Stimulated activated CD4-positive, alpha-beta T cell treated with anti-CD3 and anti-CD28 coated beads, TNF-alpha, amount 100 ng/mL, for 1 hour (primary cell): Measurements from ENCODE around the gene RAD9B.
"Not testable (repeated sequence)": the region's sequence is repeated elsewhere in the genome, so short reads cannot be mapped to it uniquely, and the experiment has no call there.

ENCODE experiments used
- DNase-seq, 3 donors: peaks; one replicate each; pipeline ENCODE4 v3.0.0-alpha.2; 2020; ENCODE audit warnings: low read depth in 3 of 3, low spot score in 1 of 3

RAD9B gene

DNA sequence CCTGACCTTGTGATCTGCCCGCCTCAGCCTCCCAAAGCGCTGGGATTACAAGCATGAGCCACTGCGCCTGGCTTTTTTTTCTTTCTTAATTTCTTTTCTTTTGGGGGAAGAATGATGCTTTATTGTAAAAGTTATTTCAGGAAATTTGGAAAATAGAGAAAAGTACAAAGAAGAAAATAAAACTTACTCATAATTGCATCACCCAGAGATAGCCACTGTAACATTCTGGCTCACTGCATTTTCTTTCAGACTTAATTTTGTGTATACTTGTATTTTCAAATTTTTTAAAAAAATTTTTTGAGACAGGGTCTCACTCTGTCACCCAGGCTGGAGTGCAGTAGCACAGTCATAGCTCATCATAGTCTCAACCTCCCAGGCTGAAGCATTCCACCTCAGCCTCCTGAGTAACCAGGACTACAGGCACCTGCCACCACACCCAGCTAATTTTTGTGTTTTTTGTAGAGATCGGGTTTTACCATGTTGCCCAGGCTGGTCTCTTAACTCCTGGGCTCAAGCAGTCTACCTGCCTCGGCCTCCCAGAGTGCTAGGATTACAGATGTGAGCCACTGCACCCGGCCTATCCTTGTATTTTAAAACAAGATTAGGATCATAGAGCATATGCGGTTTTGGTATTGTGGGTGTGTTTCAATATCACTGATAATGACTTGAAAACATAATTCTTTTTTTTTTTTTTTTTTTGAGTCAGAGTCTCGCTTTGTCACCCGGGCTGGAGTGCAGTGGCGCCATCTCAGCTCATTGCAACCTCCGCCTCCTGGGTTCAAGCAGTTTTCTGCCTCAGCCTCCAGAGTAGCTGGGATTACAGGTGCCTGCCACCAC, 19.0 kb downstream of the RAD9B start:
- not testable (repeated sequence) for DNase-seq

DNA sequence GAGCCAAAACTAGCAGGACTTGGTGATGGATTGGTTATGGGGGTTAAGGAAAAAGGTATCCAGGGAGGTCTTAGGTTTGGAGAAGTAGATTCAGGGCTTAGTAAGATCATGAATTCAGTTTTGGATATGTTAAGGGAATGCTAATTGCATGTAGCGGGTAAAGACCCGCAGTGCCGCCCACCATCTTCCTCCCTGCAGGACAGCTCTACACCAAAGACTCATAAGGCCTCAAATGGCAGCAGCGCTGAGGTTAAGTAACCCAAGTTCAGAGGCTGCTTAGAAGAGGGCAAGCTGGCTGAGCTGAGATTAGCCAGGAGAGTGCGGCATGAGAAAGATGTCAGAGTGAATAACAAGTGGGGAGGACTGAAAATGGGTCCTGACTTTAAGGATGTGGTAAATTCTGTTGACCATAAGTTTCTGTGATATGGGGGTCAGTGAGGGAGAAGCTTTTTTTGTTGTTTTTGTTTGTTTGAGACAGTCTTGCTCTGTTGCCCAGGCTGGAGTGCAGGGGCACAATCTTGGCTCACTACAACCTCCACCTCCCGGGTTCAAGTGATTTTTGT, 26.2 kb downstream of the RAD9B start:
- no peak for DNase-seq

DNA sequence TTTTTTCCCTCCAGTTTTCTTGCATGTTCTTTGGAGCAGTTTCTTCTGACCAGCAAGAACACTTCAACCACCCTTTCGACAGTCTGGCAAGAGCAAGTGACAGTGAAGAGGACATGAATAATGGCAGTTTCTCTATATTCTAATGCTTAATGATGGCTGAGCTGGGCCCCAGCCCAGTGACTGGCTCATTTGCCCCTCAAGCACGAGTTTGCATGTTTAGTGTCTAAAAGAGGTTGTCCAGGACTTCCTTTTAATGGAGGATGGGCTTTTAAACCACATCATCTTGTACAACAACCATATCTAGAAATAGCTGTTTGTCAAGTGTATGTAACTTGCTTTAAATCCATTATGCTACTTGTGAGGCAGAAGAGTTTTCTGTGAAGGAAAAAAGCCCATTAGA, 28.4 kb downstream of the RAD9B start:
- DNase-seq: no peak

DNA sequence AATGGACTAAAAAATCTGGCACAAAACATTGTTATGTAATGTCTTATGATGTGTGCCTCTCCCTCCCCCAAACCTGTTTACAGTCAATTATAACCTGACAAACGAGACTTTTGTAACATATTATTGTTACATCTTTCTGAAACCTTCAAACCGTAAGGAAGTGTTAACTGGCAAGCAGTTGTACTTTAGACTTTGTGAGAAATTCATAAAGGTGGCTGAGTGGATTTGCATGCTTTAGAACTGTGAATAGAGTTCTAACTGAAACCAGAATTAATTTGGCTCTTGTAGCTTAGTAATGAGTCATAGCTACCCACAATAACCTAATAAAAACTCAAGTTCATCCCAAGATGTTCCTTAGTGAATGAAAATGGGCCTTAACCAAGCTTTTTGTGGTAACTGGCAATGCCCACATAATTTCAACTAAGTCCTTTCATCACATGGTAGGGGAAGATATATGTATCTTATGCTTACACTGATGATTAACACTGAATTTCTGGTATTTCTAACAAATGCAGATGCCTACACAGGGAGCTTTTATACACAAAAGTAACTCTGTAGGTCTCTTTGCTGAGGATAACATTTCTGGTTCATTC, 29.7 kb downstream of the RAD9B start:
- no peak for DNase-seq

DNA sequence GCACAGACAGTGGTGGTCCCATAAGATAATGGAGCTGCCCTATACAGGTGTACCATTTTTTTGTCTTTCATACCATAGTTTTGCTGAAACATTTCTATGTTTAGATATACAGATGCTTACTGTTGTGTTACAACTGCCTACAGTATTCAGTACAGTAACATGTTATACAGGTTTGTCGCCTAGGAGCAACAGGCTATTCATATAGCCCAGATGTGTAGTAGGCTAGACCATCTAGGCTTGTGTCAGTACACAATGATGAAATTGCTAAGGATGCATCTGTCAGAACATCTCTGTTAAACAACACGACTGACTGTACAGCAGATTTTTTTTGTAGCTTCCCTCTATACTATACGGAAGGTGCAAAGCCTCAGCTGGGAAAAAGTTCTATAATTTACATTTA, 30.5 kb downstream of the RAD9B start:
- DNase-seq: no peak

DNA sequence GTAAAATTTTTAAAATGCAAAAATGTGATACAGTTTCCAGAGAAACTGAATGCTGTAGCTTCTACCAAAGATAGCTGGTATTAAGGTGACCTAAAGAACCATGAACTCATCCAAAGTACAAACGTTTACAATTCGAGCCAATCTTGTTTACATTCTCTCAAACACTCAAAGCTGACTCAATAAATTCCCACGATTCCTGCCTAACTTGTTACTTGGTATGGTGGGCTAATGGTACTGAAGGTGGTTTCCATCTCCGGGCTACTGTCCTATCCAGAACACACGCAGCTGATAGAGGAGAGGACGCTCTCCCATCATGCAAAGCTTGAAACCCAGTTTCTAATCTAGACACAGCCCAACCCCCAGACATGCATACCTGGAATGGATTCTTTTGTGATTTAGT, 31.5 kb downstream of the RAD9B start:
- no peak for DNase-seq

DNA sequence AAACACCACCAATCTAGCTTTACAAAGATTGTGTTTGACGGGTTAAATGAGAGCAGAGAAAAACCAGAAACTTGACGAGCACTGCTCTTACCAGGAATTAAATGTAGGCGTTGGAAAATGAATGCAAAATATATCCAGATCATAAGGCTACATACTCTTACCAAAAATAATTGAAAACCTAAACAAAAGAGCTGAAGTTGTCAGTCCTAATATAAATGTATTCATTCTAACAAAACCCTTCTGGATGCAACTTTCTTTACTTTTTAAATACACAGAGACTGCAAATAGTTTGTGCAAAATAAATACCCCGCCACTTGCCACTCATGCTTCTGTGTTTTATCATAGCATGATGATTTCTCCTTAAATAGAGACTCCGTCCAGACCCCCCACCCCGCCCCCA, 32.7 kb downstream of the RAD9B start:
- no peak for DNase-seq

DNA sequence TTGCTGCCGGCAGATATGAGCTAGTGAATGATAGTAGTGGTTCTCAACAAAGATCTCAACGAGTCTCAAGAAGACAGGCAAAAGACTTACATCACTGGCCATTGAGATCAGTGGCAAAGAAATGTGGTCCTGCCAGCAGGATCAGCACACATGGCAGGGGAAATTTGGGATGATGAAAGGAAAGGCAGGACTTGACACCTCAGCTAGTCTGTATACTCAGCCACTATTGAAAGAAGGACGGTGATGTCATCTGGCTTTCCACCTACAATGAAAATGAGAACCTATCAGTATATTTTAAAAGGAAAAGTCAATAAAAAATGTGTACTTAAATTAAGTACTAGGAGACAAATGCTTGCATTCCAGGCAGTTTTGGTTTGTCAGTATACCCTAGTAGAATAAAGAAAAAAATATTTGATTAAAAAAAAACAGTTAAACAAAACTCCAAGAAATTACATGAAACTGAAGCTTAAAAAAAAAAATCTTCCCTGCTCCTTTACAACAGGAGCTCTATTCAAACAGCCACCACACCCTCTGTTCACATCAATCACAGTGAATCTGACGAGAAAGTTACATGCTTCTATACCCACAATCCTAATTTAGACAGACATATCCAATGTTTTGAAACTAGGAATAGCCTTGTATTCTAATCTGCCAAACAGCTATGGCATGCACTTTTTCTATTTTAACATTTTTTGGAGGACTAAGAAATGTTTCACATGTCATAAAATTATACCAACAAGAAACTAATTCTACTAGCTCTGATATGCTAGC, 34.9 kb downstream of the RAD9B start:
- DNase-seq: no peak

DNA sequence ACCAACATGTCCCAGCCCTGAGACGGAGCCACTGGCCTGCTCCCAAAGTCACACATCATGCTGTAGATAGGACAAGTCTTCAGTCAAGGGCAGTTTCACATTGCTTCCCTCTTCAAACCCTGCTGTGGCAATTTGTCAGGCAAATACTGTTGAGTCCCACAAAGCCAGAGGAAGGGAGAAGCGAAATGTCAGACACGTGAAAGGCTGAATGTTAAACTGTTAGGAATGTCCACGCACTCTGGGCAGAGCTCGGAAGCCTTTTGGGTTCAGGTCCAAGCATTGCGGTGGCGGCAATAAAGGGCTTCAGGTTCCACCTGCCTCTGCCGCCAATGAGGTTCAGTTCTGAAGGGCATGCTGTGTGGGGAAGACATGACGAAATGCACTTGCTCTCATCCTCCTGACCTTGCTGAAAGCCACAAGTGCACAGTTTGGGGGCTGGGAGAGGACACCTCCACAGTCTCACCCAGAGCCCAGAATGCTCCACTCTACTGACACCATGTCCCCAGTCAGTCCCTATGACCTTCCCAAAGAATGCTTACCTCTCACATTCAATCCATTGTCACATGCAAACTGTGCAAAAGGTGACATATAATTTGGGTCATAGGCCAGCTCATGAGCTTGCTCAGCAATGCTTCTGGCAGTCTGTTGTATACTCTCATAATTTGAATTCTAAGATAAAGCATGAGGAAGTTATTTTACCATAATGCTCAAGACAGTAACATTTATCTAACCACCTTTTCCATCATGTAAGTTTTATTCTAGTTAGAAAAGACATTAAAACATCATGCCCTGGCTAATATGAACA, 35.7 kb downstream of the RAD9B start:
- DNase-seq: no peak

DNA sequence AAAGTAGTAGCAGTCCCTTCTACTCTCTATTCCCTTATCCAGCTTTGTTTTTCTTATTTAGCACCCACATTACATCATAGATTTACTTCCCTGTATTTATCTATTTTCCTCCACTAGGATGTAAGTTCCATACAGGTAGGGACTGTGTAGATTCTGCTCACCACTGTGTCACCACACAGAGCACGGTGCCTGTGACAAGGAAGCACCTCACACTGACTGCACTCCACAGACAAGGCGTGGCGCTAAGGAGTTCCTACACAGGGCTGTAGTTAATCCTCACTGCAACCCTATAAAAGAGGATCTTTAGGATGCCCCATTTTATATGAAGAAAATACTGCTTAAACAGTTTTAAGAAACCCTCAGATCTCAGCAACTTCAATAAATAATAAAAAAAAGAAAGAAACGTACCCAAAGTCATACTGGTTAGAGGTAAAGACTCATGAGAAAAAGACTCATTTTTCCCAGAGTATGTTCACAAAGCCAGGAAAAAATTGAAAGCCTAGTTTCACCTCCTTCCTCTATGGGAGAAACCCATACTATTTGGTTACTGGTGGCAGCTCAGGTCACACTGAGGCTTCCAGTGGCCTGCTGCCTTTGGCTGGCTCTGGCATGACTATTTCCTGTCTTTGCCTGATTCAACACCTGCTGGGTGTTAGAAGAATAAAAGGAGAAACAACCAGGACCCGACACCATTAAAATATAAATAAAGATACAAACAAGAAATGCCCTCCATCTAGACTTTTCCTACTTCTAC, 36.9 kb downstream of the RAD9B start:
- DNase-seq: no peak

DNA sequence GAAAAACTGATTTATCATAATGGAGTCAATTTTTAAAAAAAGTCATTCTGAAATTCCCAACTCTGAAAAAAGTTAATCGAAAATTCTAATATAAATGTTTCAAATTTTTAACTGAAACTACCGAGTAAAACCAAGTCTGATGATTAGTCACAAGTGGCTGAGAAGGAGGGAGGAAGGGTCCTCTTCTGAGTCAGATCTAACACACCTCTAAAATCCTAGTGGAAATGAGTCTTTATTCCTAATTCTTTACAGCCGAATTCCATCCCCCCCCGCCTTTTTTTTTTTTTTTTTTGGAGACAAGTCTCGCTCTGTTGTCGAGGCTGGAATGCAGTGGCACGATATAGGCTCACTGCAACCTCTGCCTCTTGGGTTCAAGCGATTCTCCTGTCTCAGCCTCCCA, 37.9 kb downstream of the RAD9B start:
- DNase-seq: no peak

DNA sequence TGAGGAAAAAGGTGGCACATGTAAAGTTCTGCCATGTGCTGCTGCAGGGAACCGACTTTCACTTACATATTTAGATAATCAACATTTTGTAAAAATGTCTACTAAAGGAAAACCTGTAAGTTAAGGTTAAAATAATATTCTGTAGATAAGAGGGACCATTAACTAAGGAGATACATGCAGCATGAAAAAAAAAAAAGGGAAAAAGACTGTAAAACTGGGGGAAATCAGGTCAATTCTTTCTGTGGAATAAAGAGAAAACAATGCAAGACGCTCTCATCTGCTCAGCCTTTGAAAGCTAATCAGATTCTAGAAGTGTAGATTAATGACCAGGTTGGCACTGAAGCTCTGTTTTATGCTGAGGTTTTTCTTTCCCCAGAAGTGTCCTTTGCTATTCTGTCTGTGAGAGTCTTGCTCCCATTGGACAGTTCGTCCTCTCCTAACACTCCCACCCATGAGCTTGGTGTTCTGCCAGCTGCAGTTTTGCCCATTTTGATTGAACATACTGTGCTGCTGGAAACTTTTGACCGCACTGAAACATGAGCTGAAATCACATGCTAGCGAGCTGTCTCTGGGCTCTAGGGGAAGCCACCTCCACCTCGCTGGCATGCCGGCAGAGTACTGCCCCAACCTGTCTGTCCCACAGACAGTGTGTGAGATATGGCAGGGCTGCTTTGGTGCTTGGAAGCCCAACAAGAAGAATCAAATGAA, 41.3 kb downstream of the RAD9B start:
- DNase-seq: no peak

DNA sequence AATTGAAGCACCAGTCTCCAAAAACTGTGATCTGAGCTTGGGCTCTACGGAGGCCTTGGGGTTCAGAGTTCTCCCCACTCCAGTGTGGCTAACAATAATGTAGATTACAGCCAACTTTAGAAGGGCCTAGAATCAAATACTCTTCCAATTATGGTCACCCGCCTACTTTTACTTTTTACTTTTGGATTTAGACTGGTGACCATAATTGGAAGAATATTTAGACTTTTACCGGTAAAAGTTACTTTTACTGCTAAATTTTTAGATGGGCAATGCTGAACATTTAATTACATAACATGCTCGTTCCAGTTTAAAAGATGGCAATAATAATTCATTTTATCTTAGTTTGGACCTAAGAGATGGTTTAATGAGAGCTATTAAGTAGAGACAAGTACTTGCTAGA, 41.8 kb downstream of the RAD9B start:
- DNase-seq: no peak

DNA sequence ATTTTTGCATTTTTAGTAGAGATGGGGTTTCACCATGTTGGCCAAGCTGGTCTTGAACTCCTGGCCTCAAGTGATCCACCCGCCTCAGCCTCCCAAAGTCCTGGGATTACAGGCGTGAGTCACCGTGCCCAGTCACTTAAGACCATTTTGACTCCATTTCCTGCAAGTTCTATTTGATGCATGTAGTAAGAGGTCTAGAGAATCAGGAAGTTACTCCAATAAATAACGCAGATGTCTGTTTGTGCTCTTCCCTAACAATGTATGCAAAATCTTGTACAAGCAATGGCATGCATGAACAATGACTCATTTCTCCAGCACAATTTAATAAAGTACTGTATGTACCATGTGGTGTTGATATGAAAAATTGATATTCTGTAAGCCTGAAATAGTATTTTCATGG, 43.1 kb downstream of the RAD9B start:
- not testable (repeated sequence) for DNase-seq

DNA sequence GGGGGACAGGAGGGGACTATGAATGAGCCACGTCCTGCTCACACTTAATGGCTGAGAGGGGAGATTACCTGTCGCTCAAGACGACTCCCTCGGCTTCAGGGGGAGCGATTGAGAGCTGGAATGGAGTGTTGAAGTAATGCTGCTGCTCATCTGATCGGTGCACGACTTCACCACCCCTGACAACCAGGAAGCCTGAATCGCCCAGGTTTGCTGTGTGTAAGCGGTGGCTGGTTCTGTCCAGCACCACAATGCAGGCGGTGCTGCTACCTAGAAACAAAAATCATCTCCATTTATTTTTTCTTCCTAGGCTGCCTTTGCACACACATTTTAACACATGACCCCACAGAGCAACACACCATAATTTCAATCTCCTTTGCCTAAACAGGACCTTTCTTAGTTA, 43.7 kb downstream of the RAD9B start:
- no peak for DNase-seq

DNA sequence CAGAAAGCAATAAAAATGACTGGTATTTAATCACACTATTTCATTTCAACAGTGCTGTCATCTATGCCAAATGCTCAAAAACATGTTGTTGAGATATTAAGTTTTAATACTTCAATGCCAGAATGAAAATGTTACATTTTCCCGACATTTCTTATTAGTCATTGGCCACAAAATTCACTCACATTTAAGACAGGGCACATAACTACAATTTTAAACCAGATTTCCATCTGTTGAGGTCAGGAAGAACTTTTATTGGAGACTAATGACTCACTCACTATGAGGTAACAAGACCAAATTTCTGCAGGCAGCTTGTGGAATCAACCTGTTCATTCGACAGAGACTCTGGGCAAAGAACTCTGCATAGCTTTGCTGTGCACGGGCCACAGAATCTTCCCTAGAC, 44.2 kb downstream of the RAD9B start:
- no peak for DNase-seq

DNA sequence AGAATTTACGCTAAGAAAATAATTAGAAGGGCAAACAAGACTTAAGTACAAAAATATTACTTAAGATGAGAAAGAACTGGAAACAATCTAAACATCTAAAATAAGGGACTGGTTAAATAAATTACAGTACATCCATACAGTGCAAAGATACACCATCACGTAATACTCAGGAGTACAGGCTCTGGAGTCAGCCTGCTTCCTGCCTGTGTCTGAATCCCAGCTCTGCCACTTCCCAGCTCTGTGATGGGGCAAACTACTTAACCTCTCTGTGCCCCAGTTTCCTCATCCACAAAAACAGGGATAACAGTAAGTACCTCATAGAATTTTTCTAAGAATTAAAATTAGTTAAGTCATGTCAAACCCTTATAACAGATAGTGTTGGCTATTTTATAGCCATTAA, 45.0 kb downstream of the RAD9B start:
- no peak for DNase-seq

DNA sequence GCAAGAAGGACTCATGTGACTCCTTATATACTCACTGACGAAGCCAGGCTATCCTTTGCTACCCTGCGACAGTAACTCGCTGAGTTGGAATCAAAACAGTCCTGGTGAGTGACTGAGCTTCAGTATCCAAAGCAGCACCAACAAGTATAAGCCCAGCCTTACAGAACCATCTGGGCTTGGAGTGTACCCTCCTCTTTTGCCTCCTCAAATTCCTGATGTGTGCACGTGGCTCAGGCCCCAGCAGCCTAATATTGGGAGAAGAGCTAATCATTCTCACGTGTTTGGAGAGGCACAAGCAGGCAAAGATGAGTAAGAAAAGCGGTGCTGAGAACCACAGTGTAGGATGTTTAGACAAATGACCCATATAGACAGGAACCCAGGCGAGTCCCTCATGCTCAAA, 46.5 kb downstream of the RAD9B start:
- no peak for DNase-seq

DNA sequence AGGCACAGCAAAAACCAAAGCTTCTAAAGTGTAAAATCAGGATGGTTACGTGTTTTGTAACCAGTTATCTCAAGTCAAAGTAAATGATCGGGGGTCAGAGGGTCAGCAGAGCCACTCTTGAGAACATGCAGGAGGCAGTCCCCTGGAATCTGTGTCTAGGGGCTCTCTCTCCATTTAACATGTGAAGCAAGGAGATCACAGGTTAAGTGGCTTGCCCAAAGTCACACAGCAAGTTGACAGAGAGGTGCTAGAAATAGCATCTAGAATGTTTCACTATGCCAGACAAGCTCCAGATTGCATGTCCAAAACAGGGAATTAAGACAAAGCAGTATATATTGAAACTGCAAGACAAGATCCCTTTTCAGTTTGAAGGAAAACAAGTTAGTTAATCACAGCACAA, 47.6 kb downstream of the RAD9B start:
- DNase-seq: no peak

DNA sequence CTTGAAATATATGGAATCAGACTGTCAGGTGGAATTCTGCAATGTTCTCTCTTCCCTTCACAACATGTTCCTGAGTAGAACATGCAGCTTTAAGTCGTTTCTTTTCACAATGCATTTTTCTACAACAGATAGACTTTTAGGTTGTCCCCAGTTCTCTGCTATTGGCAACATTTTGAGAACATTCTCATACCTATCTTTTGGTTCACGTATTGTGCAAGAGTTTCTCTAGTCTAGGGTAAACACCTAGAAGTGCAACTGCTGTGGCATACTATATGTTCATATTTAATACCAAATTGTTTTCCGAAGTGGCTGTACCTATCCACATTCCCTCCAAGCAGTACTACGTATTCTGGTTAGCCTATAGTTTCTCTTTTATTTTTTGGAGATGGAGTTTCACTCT, 48.9 kb downstream of the RAD9B start:
- no peak for DNase-seq
